HepG2 (cell line): Measurements from ENCODE around the gene CASTOR1. TPM values are rescaled to one million over a fixed set of nuclear protein-coding genes. Genes with fewer than 3 reads are reported as not detected.

Experiments
- AGO2 ChIP-seq: fragments of 200-400 bp; formaldehyde crosslinking; optimal IDR thresholded peaks from 2 replicates; pipeline ENCODE3; 2017; ENCODE audit warnings: mild to moderate bottlenecking, low read depth, low read length, moderate library complexity
- BRD4 ChIP-seq: sonication (generic); formaldehyde crosslinking; IDR thresholded peaks from 2 replicates; pipeline ENCODE4 v1.4.0; 2020; ENCODE audit warnings: missing genetic modification reagents
- DMAP1 ChIP-seq: IDR thresholded peaks from 2 replicates; pipeline ENCODE4 v1.6.1; 2016
- FOXK1 ChIP-seq: sonication (generic); formaldehyde crosslinking; IDR thresholded peaks from 2 replicates; pipeline ENCODE4 v1.4.0; 2020; ENCODE audit warnings: low read depth, missing genetic modification reagents, borderline replicate concordance
- IRF2 ChIP-seq: IDR thresholded peaks from 2 replicates; pipeline ENCODE4 v1.6.1; 2018; ENCODE audit warnings: missing genetic modification reagents, missing compliant biosample characterization
- MBD4 ChIP-seq: IDR thresholded peaks from 2 replicates; pipeline ENCODE4 v1.6.1; 2012; ENCODE audit warnings: low read length, inconsistent platforms, borderline replicate concordance
- MTF1 ChIP-seq: sonication (generic); formaldehyde crosslinking; IDR thresholded peaks from 2 replicates; pipeline ENCODE4 v1.5.0; 2020; ENCODE audit warnings: missing genetic modification reagents
- NCOA2 ChIP-seq: sonication (generic); formaldehyde crosslinking; IDR thresholded peaks from 2 replicates; pipeline ENCODE4 v1.8.0; 2022; ENCODE audit warnings: inconsistent platforms
- RBFOX2 ChIP-seq: fragments of 200-400 bp; formaldehyde crosslinking; IDR thresholded peaks from 2 replicates; pipeline ENCODE4 v1.6.1; 2017; ENCODE audit warnings: low read depth, mild to moderate bottlenecking, low read length
- SKI ChIP-seq: fragments of 450-650 bp; IDR thresholded peaks from one replicate; pipeline ENCODE4 v1.6.1; 2018; ENCODE audit warnings: mild to moderate bottlenecking; ENCODE audit not compliant: partially characterized antibody
- TCF7 ChIP-seq: sonication (generic); IDR thresholded peaks from 2 replicates; pipeline ENCODE4 v1.6.1; 2016; ENCODE audit warnings: antibody characterized with exemption, low read depth
- U2AF1 ChIP-seq: fragments of 200-400 bp; formaldehyde crosslinking; optimal IDR thresholded peaks from 2 replicates; pipeline ENCODE3; 2017; ENCODE audit warnings: mild to moderate bottlenecking, low read depth, low read length
- ZNF629 ChIP-seq: sonication (generic); formaldehyde crosslinking; conservative IDR thresholded peaks from 2 replicates; pipeline ENCODE4 v1.5.0; 2020; ENCODE audit warnings: missing genetic modification reagents
- ZNF777 ChIP-seq: sonication (generic); formaldehyde crosslinking; IDR thresholded peaks from 2 replicates; pipeline ENCODE4 v1.4.0; 2020; ENCODE audit warnings: missing genetic modification reagents
- ZNF792 ChIP-seq: IDR thresholded peaks from 2 replicates; pipeline ENCODE4 v1.6.1; 2016
- polyA plus RNA-seq, 8 experiments: library from polyadenylated mRNA; depleted of rRNA in 3 of 8; stranded (reverse) in 7 of 8; unstranded in 1 of 8; fragments of >200 nt; fragmentation: Illumina TruSeq in 4 of 8; extraction: Trizol in 4 of 8; gene quantifications; 2 replicates each; pipeline versions ENCODE4 v1.2.1 to v1.2.3, GENCODE V29; 2011 to 2016; ENCODE audit warnings: low read depth in 4 of 8, missing spikeins in 1 of 8, mixed read lengths in 1 of 8; ENCODE audit not compliant: insufficient read depth in 1 of 8
- total RNA-seq, 5 experiments: library from RNA; depleted of rRNA; stranded (reverse); fragments of >200 nt; fragmentation: Illumina TruSeq; extraction: Trizol; gene quantifications; 2 replicates each; pipeline ENCODE4 v1.2.3, GENCODE V29; 2016; ENCODE audit warnings: low read depth in 1 of 5
- TF ChIP-seq, protein P1 (sequence below): sonication (generic); formaldehyde crosslinking; IDR thresholded peaks from 2 replicates; pipeline ENCODE4 v1.5.0; 2020; ENCODE audit warnings: missing genetic modification reagents
- TF ChIP-seq, protein P2 (sequence below): sonication (generic); formaldehyde crosslinking; IDR thresholded peaks from 2 replicates; pipeline ENCODE4 v1.9.0; 2021; ENCODE audit warnings: missing genetic modification reagents, borderline replicate concordance
- TF ChIP-seq, protein P3 (sequence below): sonication (generic); formaldehyde crosslinking; IDR thresholded peaks from 2 replicates; pipeline ENCODE4 v1.4.0; 2020; ENCODE audit warnings: mild to moderate bottlenecking, missing genetic modification reagents, borderline replicate concordance
- TF ChIP-seq, protein P4 (sequence below): IDR thresholded peaks from 2 replicates; pipeline ENCODE4 v1.4.0; 2020; ENCODE audit warnings: mild to moderate bottlenecking, missing genetic modification reagents
- TF ChIP-seq, protein P5 (sequence below): sonication (generic); formaldehyde crosslinking; IDR thresholded peaks from 2 replicates; pipeline ENCODE4 v1.9.0; 2021; ENCODE audit warnings: missing genetic modification reagents, mild to moderate bottlenecking, borderline replicate concordance

Gene CASTOR1
- total and polyA plus RNA-seq, 2 of the 13 experiments (the other 11 are each of a cell fraction or from before 2014, with no cell fraction given): 2.6 to 4.4 TPM

DNA sequence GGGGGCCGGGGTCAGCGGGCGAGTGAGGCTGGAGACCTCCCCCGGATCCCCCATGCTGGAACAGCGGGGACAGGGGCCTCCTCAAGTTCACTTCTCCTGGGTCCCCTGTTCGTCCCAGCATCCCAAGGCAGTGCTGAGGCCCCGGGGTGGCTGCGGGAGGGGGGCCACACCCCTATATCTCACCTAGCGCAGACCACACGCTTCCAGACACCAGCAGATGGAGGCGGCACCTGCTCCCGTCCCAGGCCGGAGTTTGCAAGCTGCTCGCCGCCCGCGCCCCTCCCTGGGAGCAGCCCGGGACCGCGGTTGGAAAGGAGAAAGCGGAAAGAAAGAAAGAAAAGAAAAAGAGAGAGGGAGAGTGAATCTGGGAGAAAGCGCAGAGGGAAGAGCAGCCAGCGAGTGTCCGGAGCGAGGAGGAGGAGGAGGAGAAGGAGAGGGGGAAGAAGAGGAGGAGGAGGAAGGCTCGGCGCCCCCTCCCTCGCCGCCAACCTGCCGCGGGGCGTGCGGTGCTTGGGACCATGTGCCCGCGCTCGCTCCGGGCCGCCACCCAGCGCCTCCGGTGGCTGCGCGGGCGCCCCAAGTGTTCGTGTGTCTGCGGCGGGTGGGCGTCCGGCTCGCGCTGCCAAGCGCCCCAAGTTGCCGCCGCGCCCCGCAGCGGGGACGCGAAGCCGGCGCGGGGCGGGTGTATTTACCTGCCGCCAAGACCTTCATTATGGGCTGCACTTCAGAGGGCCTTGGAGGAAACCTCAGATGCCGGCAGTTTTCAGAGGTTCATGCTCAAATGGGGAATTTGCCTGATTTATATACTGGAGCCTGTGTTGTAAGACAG, 43.1 kb downstream of the CASTOR1 start, which contains the start of gene LIF (continued):
- TF ChIP-seq U2AF1 (no peak), RBFOX2 (peak; percentile 72), TCF7 (no peak), BRD4 (CRISPR knock-in tag) (no peak), MBD4 (no peak), ZNF629 (CRISPR knock-in tag) (no peak), MTF1 (CRISPR knock-in tag) (no peak), FOXK1 (CRISPR knock-in tag) (no peak), IRF2 (CRISPR knock-in tag) (0 out of 2 replicates have a peak, but pooled peaks have one; percentile 7), AGO2 (peak; percentile 74), ZNF777 (CRISPR knock-in tag) (no peak), DMAP1 (CRISPR knock-in tag) (no peak), NCOA2 (CRISPR knock-in tag) (no peak), ZNF792 (CRISPR knock-in tag) (no peak), SKI (no peak)
- TF ChIP-seq, protein P1, sequence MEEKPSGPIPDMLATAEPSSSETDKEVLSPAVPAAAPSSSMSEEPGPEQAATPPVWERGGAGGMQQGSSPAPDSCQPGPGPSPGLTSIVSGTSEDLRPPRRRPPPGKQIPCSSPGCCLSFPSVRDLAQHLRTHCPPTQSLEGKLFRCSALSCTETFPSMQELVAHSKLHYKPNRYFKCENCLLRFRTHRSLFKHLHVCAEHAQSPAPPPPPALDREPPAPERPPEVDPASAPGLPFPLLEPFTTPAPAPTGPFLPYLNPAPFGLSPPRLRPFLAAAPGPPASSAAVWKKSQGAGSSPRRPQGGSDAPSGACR (CRISPR knock-in tag): no peak
- TF ChIP-seq, protein P2, sequence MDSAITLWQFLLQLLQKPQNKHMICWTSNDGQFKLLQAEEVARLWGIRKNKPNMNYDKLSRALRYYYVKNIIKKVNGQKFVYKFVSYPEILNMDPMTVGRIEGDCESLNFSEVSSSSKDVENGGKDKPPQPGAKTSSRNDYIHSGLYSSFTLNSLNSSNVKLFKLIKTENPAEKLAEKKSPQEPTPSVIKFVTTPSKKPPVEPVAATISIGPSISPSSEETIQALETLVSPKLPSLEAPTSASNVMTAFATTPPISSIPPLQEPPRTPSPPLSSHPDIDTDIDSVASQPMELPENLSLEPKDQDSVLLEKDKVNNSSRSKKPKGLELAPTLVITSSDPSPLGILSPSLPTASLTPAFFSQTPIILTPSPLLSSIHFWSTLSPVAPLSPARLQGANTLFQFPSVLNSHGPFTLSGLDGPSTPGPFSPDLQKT (CRISPR knock-in tag): no peak
- TF ChIP-seq, protein P3, sequence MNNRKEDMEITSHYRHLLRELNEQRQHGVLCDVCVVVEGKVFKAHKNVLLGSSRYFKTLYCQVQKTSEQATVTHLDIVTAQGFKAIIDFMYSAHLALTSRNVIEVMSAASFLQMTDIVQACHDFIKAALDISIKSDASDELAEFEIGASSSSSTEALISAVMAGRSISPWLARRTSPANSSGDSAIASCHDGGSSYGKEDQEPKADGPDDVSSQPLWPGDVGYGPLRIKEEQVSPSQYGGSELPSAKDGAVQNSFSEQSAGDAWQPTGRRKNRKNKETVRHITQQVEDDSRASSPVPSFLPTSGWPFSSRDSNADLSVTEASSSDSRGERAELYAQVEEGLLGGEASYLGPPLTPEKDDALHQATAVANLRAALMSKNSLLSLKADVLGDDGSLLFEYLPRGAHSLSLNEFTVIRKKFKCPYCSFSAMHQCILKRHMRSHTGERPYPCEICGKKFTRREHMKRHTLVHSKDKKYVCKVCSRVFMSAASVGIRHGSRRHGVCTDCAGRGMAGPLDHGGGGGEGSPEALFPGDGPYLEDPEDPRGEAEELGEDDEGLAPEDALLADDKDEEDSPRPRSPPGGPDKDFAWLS (CRISPR knock-in tag): no peak
- TF ChIP-seq, protein P4, sequence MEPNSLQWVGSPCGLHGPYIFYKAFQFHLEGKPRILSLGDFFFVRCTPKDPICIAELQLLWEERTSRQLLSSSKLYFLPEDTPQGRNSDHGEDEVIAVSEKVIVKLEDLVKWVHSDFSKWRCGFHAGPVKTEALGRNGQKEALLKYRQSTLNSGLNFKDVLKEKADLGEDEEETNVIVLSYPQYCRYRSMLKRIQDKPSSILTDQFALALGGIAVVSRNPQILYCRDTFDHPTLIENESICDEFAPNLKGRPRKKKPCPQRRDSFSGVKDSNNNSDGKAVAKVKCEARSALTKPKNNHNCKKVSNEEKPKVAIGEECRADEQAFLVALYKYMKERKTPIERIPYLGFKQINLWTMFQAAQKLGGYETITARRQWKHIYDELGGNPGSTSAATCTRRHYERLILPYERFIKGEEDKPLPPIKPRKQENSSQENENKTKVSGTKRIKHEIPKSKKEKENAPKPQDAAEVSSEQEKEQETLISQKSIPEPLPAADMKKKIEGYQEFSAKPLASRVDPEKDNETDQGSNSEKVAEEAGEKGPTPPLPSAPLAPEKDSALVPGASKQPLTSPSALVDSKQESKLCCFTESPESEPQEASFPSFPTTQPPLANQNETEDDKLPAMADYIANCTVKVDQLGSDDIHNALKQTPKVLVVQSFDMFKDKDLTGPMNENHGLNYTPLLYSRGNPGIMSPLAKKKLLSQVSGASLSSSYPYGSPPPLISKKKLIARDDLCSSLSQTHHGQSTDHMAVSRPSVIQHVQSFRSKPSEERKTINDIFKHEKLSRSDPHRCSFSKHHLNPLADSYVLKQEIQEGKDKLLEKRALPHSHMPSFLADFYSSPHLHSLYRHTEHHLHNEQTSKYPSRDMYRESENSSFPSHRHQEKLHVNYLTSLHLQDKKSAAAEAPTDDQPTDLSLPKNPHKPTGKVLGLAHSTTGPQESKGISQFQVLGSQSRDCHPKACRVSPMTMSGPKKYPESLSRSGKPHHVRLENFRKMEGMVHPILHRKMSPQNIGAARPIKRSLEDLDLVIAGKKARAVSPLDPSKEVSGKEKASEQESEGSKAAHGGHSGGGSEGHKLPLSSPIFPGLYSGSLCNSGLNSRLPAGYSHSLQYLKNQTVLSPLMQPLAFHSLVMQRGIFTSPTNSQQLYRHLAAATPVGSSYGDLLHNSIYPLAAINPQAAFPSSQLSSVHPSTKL (CRISPR knock-in tag): no peak
- TF ChIP-seq, protein P5, sequence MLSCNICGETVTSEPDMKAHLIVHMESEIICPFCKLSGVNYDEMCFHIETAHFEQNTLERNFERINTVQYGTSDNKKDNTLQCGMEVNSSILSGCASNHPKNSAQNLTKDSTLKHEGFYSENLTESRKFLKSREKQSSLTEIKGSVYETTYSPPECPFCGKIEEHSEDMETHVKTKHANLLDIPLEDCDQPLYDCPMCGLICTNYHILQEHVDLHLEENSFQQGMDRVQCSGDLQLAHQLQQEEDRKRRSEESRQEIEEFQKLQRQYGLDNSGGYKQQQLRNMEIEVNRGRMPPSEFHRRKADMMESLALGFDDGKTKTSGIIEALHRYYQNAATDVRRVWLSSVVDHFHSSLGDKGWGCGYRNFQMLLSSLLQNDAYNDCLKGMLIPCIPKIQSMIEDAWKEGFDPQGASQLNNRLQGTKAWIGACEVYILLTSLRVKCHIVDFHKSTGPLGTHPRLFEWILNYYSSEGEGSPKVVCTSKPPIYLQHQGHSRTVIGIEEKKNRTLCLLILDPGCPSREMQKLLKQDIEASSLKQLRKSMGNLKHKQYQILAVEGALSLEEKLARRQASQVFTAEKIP (CRISPR knock-in tag): no peak
